ENCODE results near the gene INHA.

- TF ChIP-seq, protein P1, sequence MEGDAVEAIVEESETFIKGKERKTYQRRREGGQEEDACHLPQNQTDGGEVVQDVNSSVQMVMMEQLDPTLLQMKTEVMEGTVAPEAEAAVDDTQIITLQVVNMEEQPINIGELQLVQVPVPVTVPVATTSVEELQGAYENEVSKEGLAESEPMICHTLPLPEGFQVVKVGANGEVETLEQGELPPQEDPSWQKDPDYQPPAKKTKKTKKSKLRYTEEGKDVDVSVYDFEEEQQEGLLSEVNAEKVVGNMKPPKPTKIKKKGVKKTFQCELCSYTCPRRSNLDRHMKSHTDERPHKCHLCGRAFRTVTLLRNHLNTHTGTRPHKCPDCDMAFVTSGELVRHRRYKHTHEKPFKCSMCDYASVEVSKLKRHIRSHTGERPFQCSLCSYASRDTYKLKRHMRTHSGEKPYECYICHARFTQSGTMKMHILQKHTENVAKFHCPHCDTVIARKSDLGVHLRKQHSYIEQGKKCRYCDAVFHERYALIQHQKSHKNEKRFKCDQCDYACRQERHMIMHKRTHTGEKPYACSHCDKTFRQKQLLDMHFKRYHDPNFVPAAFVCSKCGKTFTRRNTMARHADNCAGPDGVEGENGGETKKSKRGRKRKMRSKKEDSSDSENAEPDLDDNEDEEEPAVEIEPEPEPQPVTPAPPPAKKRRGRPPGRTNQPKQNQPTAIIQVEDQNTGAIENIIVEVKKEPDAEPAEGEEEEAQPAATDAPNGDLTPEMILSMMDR (IDR thresholded peaks at IDR 0.05): no peak
- no peak for TF ChIP-seq POLR2A (IDR thresholded peaks at IDR 0.05)
Measured at GRCh38 chr2:219596954-219597551, 24.9 kb downstream of the INHA start.

Measured in Peyer's patch (tissue), 4 donors.